Activated T-cell treated with anti-CD3 and anti-CD28 coated beads for 4 hours (primary cell): Measurements from ENCODE around the gene TENM4.
"Not testable (repeated sequence)": the region's sequence is repeated elsewhere in the genome, so short reads cannot be mapped to it uniquely, and the experiment has no call there.

Experiments
- DNase-seq: peaks from one replicate; pipeline ENCODE4 v3.0.0-alpha.2; 2020

TENM4 gene

GRCh38 chr11:79237703-79238102 is 203.1 kb downstream of the TENM4 start:
- no peak for DNase-seq

GRCh38 chr11:79237091-79237490 is 203.7 kb downstream of the TENM4 start:
- DNase-seq = no peak

GRCh38 chr11:79236541-79236971 is 204.3 kb downstream of the TENM4 start:
- DNase-seq = no peak

GRCh38 chr11:79235696-79236095 is 205.1 kb downstream of the TENM4 start:
- no peak for DNase-seq

GRCh38 chr11:79232346-79232745 is 208.5 kb downstream of the TENM4 start:
- DNase-seq = no peak

GRCh38 chr11:79229047-79229446 is 211.8 kb downstream of the TENM4 start:
- no peak for DNase-seq

GRCh38 chr11:79227767-79228755 is 212.8 kb downstream of the TENM4 start:
- no peak for DNase-seq

- DNase-seq = no peak
Measured at GRCh38 chr11:79227308-79227707, 213.5 kb downstream of the TENM4 start.

- no peak for DNase-seq
Measured at GRCh38 chr11:79226126-79226525, 214.7 kb downstream of the TENM4 start.

GRCh38 chr11:79222163-79222562 is 218.7 kb downstream of the TENM4 start:
- not testable (repeated sequence) for DNase-seq

GRCh38 chr11:79221444-79222130 is 219.2 kb downstream of the TENM4 start:
- no peak for DNase-seq

GRCh38 chr11:79220171-79220570 is 220.7 kb downstream of the TENM4 start:
- DNase-seq = no peak

- DNase-seq = no peak
Measured at GRCh38 chr11:79219186-79220045, 221.4 kb downstream of the TENM4 start.

GRCh38 chr11:79212741-79213190 is 228.1 kb downstream of the TENM4 start:
- no peak for DNase-seq

GRCh38 chr11:79209540-79210266 is 231.1 kb downstream of the TENM4 start:
- DNase-seq = no peak

- DNase-seq = no peak
Measured at GRCh38 chr11:79208126-79208525, 232.7 kb downstream of the TENM4 start.

- no peak for DNase-seq
Measured at GRCh38 chr11:79206951-79207350, 233.9 kb downstream of the TENM4 start.

- no peak for DNase-seq
Measured at GRCh38 chr11:79205786-79206185, 235.0 kb downstream of the TENM4 start.

- no peak for DNase-seq
Measured at GRCh38 chr11:79201677-79202347, 239.0 kb downstream of the TENM4 start.

GRCh38 chr11:79200398-79201070 is 240.3 kb downstream of the TENM4 start:
- no peak for DNase-seq
